Measurements from ENCODE around the gene ARID3A. TPM values are rescaled to one million over a fixed set of nuclear protein-coding genes. Genes with fewer than 3 reads are reported as not detected.

ARID3A gene
- total RNA-seq, 1 donor from 2014 or later = 149 TPM

- Mint-ChIP-seq H3K36me3 (ENCODE audit: insufficient read depth) (peaks cover 5% of the 10 kb centered on the region), H3K4me3 (ENCODE audit: low read depth) (no peak overlapping the region), H3K9me3 (ENCODE audit: low read depth) (no peaks in the 10 kb centered on the region)
Measured at GRCh38 chr19:896434-896833, 29.4 kb upstream of the ARID3A start.

GRCh38 chr19:896999-897398, 28.8 kb upstream of the ARID3A start:
- no peak for DNase-seq (ENCODE audit: low spot score, unreplicated experiment)
- no peak overlapping the region for H3K27ac Mint-ChIP-seq
- no peak overlapping the region for H3K4me3 Mint-ChIP-seq (ENCODE audit: low read depth)
- peaks cover 1% of the 10 kb centered on the region for H3K4me1 Mint-ChIP-seq (ENCODE audit: low read depth)
- H3K36me3 Mint-ChIP-seq (ENCODE audit: insufficient read depth) = peaks cover 5% of the 10 kb centered on the region
- TF ChIP-seq CTCF (IDR thresholded peaks at IDR 0.05; ENCODE audit: unreplicated experiment) = no peak
- no peaks in the 10 kb centered on the region for H3K27me3 Mint-ChIP-seq
- H3K9me3 Mint-ChIP-seq (ENCODE audit: low read depth) = no peaks in the 10 kb centered on the region

More at GRCh38 chr19:896434-896833, 29.4 kb upstream of the ARID3A start:
- peaks cover 1% of the 10 kb centered on the region for H3K4me1 Mint-ChIP-seq (ENCODE audit: low read depth)
- no peak overlapping the region for H3K27ac Mint-ChIP-seq
- no peak for TF ChIP-seq CTCF (IDR thresholded peaks at IDR 0.05; ENCODE audit: unreplicated experiment)
- no peaks in the 10 kb centered on the region for H3K27me3 Mint-ChIP-seq
- no peak for DNase-seq (ENCODE audit: low spot score, unreplicated experiment)

- Mint-ChIP-seq H3K27ac (no peak overlapping the region), H3K9me3 (ENCODE audit: low read depth) (no peaks in the 10 kb centered on the region), H3K4me3 (ENCODE audit: low read depth) (no peak overlapping the region), H3K27me3 (no peaks in the 10 kb centered on the region), H3K4me1 (ENCODE audit: low read depth) (peaks cover 2% of the 10 kb centered on the region), H3K36me3 (ENCODE audit: insufficient read depth) (peaks cover 5% of the 10 kb centered on the region)
- peak; percentile 31 for TF ChIP-seq CTCF (IDR thresholded peaks at IDR 0.05; ENCODE audit: unreplicated experiment)
- DNase-seq (ENCODE audit: low spot score, unreplicated experiment) = no peak
Measured at GRCh38 chr19:897442-898039, 28.3 kb upstream of the ARID3A start.

- peaks cover 5% of the 10 kb centered on the region for H3K36me3 Mint-ChIP-seq (ENCODE audit: insufficient read depth)
- H3K9me3 Mint-ChIP-seq (ENCODE audit: low read depth) = no peaks in the 10 kb centered on the region
- no peak for TF ChIP-seq CTCF (IDR thresholded peaks at IDR 0.05; ENCODE audit: unreplicated experiment)
- DNase-seq (ENCODE audit: low spot score, unreplicated experiment) = no peak
- H3K27me3 Mint-ChIP-seq = no peaks in the 10 kb centered on the region
- peaks cover 4% of the 10 kb centered on the region for H3K4me1 Mint-ChIP-seq (ENCODE audit: low read depth)
- H3K27ac Mint-ChIP-seq = no peak overlapping the region
- H3K4me3 Mint-ChIP-seq (ENCODE audit: low read depth) = no peak overlapping the region
Measured at GRCh38 chr19:898663-899062, 27.2 kb upstream of the ARID3A start.

- H3K27me3 Mint-ChIP-seq = no peaks in the 10 kb centered on the region
- no peak for TF ChIP-seq CTCF (IDR thresholded peaks at IDR 0.05; ENCODE audit: unreplicated experiment)
- peaks cover 8% of the 10 kb centered on the region for H3K4me1 Mint-ChIP-seq (ENCODE audit: low read depth)
- peaks cover 5% of the 10 kb centered on the region for H3K36me3 Mint-ChIP-seq (ENCODE audit: insufficient read depth)
- H3K9me3 Mint-ChIP-seq (ENCODE audit: low read depth) = no peaks in the 10 kb centered on the region
- no peak overlapping the region for H3K4me3 Mint-ChIP-seq (ENCODE audit: low read depth)
- DNase-seq (ENCODE audit: low spot score, unreplicated experiment) = no peak
- H3K27ac Mint-ChIP-seq = no peak overlapping the region
Measured at GRCh38 chr19:899336-900042, 26.3 kb upstream of the ARID3A start.
